C4-2B (cell line): ENCODE measurements around the gene EIF1.

Source experiments
- CTCF ChIP-seq: fragments of 450-650 bp; conservative IDR thresholded peaks from 2 replicates; pipeline ENCODE4 v1.5.1; 2017; ENCODE audit warnings: mild to moderate bottlenecking
- ZFX ChIP-seq: fragments of 450-650 bp; IDR thresholded peaks from 2 replicates; pipeline ENCODE4 v1.6.1; 2017

- no peak for TF ChIP-seq CTCF
- TF ChIP-seq ZFX: no peak
These were observed 1.8 kb downstream of the EIF1 start for GRCh38 chr17:41690497-41690896.
